NOMO-1 (cell line): ENCODE measurements around the gene PTPRCAP.
"Not testable (repeated sequence)": the region's sequence is repeated elsewhere in the genome, so short reads cannot be mapped to it uniquely, and the experiment has no call there.

Source experiments
- DNase-seq, 2 experiments: peaks; one replicate each; lab custom pipeline; 2025; ENCODE audit not compliant: unreplicated experiment in 2 of 2; lab: John Stamatoyannopoulos, UW

Gene PTPRCAP

GRCh38 chr11:67410984-67411784 lies 26.3 kb downstream of the PTPRCAP start:
- no peak for DNase-seq

DNA sequence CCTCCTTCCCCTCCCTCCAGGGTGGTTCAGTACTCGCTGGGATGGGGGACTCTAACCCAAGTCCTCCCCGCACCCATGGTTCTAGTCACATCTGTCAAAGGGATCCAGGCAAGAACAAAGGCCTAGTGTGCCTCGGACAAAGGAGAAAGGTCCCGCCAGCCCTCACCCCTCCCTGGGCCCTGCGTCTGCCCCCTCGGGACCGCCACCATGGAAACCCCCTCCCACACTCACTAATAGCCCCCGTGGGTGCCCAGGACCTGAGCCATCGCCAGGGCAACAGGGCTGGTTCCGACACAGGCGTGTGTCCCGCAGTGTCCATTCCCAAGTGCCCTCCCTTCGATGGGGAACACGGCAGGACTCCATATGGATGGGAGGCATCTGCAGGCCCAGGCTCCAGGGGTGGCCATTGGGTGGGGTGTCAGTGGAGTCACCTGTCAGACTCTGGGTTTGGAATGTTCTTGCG lies 27.1 kb downstream of the PTPRCAP start:
- DNase-seq: no peak

DNA sequence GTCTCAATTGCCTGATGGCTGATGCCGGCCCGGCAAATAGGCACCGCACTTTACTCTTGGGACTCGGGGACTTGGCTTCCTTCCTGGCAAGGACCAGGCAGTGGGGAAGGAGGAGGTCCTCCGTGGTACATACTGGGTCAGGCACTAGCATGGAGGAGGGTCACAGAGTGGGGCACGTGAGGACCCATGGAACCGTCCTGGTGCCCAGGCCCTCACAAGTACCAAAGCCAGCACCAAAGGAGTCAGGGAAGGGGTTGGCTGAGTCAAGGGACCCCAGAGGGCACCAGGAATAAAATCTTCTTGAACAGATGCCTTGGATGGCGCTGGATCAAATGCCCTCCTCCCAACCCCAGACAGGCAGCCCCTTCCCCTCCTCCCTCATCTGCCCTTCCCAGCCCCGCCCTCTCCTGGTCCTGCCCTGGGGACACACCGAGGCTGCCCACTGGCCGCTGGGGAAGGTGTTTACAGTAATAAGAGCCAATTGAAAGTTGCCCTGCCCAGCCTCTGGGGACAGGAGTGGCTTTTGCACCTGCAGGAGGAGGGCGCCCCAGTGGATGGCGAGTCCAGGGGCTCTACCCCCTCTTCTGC lies 27.6 kb downstream of the PTPRCAP start:
- no peak for DNase-seq

GRCh38 chr11:67409261-67409666 lies 28.2 kb downstream of the PTPRCAP start:
- no peak for DNase-seq

GRCh38 chr11:67408437-67409200 lies 28.9 kb downstream of the PTPRCAP start:
- no peak for DNase-seq

DNA sequence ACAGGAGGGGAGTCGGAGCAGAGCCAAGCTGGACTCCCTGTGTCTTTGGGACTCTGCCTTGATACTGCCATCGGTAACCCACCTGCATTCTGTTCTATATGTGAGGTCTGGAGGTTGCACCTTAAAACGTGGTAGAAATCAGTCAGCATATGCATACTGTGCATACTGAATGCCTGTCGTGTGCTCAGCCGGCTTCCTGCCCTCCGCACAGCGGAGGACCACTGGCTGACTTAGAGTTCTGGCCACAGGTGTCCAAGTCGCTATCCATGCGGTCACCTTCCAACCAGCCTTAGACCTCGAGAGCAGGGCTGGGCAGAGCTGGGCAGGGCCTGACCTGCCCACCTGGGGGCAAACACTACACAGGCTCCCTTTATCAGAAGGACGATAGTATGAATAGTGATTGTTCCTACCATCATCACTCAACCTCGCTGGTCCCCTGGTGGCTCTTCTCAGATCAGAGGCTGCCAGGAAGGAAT lies 29.8 kb downstream of the PTPRCAP start:
- DNase-seq: no peak

DNA sequence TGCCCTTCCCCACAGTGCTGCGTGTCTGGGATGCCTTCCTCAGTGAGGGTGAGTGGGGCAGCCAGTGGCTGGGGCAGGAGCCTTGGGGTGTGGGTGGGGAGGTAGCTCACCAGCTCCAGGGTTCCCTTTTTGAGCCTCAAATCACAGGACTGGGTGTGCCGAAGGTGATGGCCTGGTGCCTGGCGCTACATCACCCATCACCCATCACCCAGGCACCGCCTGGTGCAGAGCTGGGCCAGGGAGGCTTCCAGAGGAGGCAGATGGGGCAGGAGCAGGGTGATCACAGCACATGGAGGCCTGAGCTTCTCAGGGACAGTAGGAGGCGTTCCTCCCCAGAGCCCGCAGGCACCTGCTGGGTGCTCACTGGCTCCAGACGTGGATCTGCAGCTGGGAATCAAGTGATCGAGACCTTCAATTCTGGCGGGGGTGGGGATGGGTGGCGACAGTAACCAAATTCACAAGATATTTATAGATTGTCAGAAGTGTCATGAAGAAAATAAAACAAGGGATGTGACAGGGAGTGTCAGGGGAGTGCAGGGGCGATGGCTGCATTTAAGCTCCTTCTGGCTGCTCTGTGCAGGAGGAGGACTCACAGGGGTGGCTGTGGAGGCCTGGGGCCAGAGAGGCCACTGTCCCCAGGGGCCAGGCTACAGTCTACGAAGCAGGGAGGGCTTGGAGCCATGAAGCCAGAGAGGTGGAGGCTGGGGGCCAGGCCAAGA lies 30.4 kb downstream of the PTPRCAP start:
- no peak for DNase-seq

DNA sequence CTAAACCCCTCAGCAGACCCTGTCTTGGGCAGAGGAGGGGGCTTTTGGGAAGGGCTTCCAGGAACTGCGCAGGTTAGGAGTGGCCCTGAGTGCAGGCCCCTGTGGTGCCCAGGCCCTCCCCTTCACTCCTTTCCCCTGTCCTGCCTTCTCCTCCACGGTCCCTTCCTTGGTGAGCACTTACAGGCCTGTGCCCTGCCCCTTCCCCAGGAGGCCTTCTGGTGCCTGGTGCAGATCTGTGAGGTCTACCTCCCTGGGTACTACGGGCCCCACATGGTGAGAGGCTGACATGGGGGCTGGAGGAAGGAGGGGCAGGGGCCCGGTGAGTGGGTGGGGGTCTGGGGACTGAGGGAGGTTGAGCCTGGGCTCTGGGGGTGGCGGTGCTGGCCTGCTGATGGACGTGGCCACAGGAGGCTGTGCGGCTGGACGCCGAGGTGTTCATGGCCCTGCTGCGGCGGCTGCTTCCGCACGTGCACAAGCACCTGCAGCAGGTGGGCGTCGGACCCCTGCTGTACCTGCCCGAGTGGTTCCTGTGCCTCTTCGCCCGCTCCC lies 31.0 kb downstream of the PTPRCAP start:
- no peak for DNase-seq

DNA sequence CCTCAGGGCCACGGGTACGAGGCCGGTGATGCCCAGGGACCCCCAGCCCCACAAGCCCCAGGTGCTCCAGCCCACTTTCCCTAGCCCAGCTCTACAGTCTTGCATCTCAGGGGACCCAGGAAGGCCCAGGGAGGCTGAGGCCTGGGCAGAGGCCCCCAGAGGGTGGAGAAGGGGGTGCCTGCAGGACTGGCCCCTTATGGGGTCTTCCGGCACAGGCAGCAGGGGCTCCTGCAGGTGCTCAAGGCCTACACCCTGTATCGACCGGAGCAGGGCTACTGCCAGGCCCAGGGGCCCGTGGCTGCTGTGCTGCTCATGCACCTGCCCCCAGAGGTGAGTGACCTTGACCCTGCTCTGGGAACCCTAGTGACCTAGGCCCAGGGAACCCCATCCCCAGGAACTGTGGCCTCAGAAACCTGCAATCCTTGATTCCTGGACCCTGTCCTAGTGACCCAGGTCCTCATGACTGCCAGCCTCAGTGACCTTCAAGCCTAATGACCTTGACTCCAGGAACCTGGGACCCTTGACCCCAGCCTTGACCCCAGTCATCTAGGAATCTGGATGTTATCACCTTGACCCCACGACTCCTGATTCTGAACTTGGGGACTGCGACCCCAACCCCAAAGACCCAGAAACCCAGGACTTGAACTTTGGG lies 31.7 kb downstream of the PTPRCAP start:
- no peak for DNase-seq

DNA sequence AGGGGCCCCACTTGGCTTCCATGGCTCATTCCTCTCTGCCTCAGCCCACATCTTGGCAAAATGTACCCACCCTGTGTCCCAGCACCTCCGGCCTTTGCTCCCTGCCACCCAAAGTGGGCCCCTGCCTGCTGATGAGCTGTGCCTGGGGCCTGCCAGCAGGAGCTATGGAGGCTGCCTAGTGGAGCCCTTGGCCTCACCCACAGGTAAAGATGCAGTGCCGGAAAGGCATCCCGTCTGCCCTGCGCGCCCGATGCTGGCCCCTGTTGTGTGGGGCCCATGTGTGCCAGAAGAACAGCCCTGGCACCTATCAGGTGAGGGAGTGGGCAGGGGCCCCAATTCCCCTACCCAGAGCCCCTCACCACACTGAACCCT lies 32.3 kb downstream of the PTPRCAP start:
- DNase-seq: no peak

- no peak for DNase-seq
Observed at GRCh38 chr11:67404515-67405195, 32.8 kb downstream of the PTPRCAP start.

DNA sequence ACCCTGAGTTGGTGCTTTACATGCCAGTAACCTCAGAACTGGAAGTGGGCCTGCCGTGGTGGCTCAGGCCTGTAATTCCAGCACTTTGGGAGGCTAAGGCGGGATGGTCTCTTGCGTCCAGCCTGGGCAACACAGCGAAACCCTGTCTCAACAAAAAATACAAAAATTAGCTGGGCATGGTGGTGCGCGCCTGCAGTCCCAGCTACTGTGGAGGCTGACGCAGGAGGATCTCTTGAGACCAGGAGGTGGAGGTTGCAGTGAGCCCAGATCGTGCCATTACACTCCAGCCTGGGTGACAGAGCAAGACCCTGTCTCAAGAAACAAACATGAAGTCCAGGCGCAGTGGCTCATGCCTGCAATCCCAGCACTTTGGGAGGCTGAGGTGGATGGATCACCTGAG lies 34.4 kb downstream of the PTPRCAP start:
- not testable (repeated sequence) for DNase-seq

GRCh38 chr11:67402192-67402839 lies 35.2 kb downstream of the PTPRCAP start:
- DNase-seq: peak; percentile 27 to 42

DNA sequence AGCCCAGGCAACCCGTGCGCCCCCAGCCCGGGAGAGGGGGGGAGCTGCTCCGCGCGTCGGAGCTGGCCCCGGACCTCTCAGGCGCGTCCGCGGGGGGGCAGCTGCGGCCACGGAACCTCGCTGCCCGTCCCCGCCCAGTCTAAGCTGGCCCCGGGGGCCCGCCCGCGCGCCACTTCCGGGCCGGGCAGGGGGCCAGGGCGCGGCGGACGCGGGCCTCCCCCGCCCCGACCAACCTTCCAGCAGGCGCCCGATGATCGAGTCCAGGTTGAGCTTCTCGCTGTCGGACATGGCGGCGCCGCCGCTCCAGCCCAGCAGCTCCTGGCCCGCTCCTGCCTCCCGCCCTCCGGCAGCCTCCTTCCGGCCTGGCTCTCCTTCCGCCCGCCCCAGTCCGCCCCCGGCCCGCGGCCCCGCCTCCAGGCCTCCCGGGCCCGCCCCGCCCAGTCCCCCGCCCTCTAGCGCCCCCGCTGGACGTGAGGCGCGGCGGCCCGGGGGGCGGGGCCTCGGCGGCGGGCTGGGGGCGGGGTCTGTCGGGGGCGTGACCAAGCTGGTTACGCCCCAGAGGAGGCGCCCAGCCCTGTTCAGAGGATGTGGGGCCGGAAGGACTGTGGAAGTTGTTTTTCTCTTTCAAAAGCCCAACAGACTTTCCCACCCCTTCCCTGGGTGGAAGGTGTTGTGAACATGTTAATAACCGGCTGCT lies 35.8 kb downstream of the PTPRCAP start, which contains the start of gene PPP1CA:
PPP1CA (minus strand) TSS at position 364 of the 697 bp plus-strand sequence; CDS start at position 288, 76 bp downstream.
- peak; percentile 89 to 92 for DNase-seq

- no peak for DNase-seq
Observed at GRCh38 chr11:67400942-67401494, 36.5 kb downstream of the PTPRCAP start.

- DNase-seq: peak in 1 of 2 experiments; percentile 32
Observed at GRCh38 chr11:67400251-67400941, 37.1 kb downstream of the PTPRCAP start.
